Keratinocyte (primary cell): ENCODE measurements around the gene SKP1. TPM values are rescaled to one million over a fixed set of nuclear protein-coding genes. Genes with fewer than 3 reads are reported as not detected.

Experiments used
- DNase-seq: peaks from one replicate; pipeline ENCODE4 v3.0.0-alpha.2; 2011; ENCODE audit warnings: low read depth, missing footprints, low spot score
- FAIRE-seq: peaks from 2 replicates; lab custom pipeline; 2011; peaks lifted over from hg19 to GRCh38; lab: Jason Lieb, UNC
- H2AFZ ChIP-seq: 2 replicates; pipeline ENCODE4 v1.6.0; 2012; ENCODE audit warnings: low read length, control low read depth, inconsistent platforms; ENCODE audit not compliant: control insufficient read depth
- H3K27ac ChIP-seq: 2 replicates; pipeline ENCODE4 v1.5.1; 2011; ENCODE audit warnings: low read length; ENCODE audit not compliant: control insufficient read depth, insufficient read depth
- H3K27me3 ChIP-seq: 3 replicates; pipeline ENCODE4 v1.6.0; 2011; ENCODE audit warnings: low read length; ENCODE audit not compliant: control insufficient read depth, insufficient read depth; ENCODE audit errors: extremely low read depth
- H3K36me3 ChIP-seq, 2 experiments: 2 replicates in 1 of 2; 3 replicates in 1 of 2; pipeline ENCODE4 v1.5.1; 2011; ENCODE audit warnings: low read length in 2 of 2, mild to moderate bottlenecking in 1 of 2; ENCODE audit not compliant: control insufficient read depth in 2 of 2, insufficient read depth in 2 of 2; ENCODE audit errors: extremely low read depth in 1 of 2
- H3K4me1 ChIP-seq: 3 replicates; pipeline ENCODE4 v1.5.1; 2011; ENCODE audit warnings: low read length; ENCODE audit not compliant: control insufficient read depth, insufficient read depth; ENCODE audit errors: extremely low read depth
- H3K4me2 ChIP-seq: 3 replicates; pipeline ENCODE4 v1.6.0; 2011; ENCODE audit warnings: low read depth, low read length; ENCODE audit not compliant: control insufficient read depth, insufficient read depth; ENCODE audit errors: extremely low read depth
- H3K4me3 ChIP-seq, 3 experiments: fragments of 200-600 bp in 1 of 3; sonication (generic) in 1 of 3; 2 replicates in 2 of 3; 3 replicates in 1 of 3; pipeline ENCODE4 v1.5.1; 2011 to 2016; ENCODE audit warnings: low read length in 3 of 3, mild to moderate bottlenecking in 3 of 3, control low read depth in 2 of 3, inconsistent platforms in 1 of 3, low read depth in 1 of 3, mixed read lengths in 1 of 3, mixed run types in 1 of 3, moderate library complexity in 1 of 3; ENCODE audit not compliant: control insufficient read depth in 2 of 3, insufficient read depth in 2 of 3; ENCODE audit errors: extremely low read depth in 1 of 3
- H3K79me2 ChIP-seq: 2 replicates; pipeline ENCODE4 v1.6.0; 2012; ENCODE audit warnings: low read length; ENCODE audit not compliant: control insufficient read depth, insufficient read depth
- H3K9ac ChIP-seq: 3 replicates; pipeline ENCODE4 v1.6.0; 2011; ENCODE audit warnings: low read length; ENCODE audit not compliant: control insufficient read depth, insufficient read depth; ENCODE audit errors: extremely low read depth
- H3K9me1 ChIP-seq: 3 replicates; pipeline ENCODE4 v1.6.0; 2011; ENCODE audit warnings: low read length; ENCODE audit not compliant: control insufficient read depth, insufficient read depth; ENCODE audit errors: extremely low read depth
- H3K9me3 ChIP-seq: 2 replicates; pipeline ENCODE4 v1.5.1; 2012; ENCODE audit warnings: low read depth, low read length; ENCODE audit not compliant: control insufficient read depth
- H4K20me1 ChIP-seq: 3 replicates; pipeline ENCODE4 v1.6.0; 2011; ENCODE audit warnings: low read length; ENCODE audit not compliant: control insufficient read depth, insufficient read depth; ENCODE audit errors: extremely low read depth
- EZH2 ChIP-seq: IDR thresholded peaks from one replicate; pipeline ENCODE4 v1.6.1; 2012; ENCODE audit warnings: inconsistent platforms, mild to moderate bottlenecking, low read length, moderate library complexity
- dilution Hi-C: fragments of 300-500 bp; cut with MboI; formaldehyde crosslinking; loops from one replicate; pipeline ENCODE4 v1.7.0; 2020; ENCODE audit warnings: low sequenced_read_pairs; ENCODE audit not compliant: extremely low pct_ligation_motif_present
- polyA plus RNA-seq, 5 experiments: library from polyadenylated mRNA; depleted of rRNA in 3 of 5; stranded (reverse) in 3 of 5; stranded (forward) in 1 of 5; unstranded in 1 of 5; fragments of >200 nt; gene quantifications; 1 replicate in 1 of 5; 2 replicates in 3 of 5; 3 replicates in 1 of 5; pipeline versions ENCODE4 v1.2.1 to v1.2.3, GENCODE V29; 2011 to 2012; ENCODE audit warnings: missing spikeins in 2 of 5, low read depth in 1 of 5, low replicate concordance in 1 of 5
- TF ChIP-seq, protein P1 (sequence below), 3 experiments: IDR thresholded peaks in 1 of 3; conservative IDR thresholded peaks in 1 of 3; optimal IDR thresholded peaks in 1 of 3; 2 replicates in 2 of 3; 3 replicates in 1 of 3; pipeline versions ENCODE3 to v1.5.1; 2011; ENCODE audit warnings: low read length in 3 of 3, mild to moderate bottlenecking in 3 of 3, moderate library complexity in 2 of 3, control low read depth in 1 of 3, inconsistent platforms in 1 of 3; ENCODE audit not compliant: insufficient read depth in 2 of 3; ENCODE audit errors: extremely low read depth in 1 of 3

SKP1 gene
- polyA plus RNA-seq, 1 donor (not counting 4 experiments of a cell fraction or from before 2014, with no cell fraction given), result 444 TPM

DNA sequence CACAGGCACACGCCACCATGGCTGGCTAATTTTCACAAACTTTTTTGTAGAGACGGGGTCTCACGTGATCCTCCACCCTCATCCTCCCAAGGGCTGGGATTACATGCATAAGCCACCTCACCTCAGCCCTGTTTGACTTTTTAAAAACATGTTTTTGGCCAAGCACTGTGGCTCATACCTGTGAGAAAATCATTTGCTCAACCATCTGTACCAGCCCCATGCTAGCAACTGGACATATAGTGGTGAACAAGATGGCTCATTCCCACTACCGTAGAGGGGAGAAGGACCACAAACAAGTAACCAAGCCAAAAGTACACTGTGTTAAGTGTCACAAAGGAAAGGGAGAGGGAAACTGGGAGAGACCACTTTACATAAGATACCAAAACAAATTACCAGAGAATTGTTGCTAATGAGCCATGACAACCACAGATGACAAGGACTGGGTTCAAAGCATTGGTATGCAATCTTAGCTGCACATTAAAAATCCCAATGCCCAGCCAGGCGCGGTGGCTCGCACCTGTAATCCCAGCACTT lies 29.9 kb upstream of the SKP1 start:
- peaks cover 91% of the 10 kb centered on the region for H3K79me2 ChIP-seq
- no peak overlapping the region for H3K9ac ChIP-seq
- H3K4me3 ChIP-seq, result no peak overlapping the region
- H3K27ac ChIP-seq, result no peak overlapping the region
- no peaks in the 10 kb centered on the region for H3K9me3 ChIP-seq
- no peak for FAIRE-seq
- H3K36me3 ChIP-seq, result peaks cover 7% of the 10 kb centered on the region in 2 experiments
- peaks cover 46% of the 10 kb centered on the region for H4K20me1 ChIP-seq
- no peak overlapping the region for H3K4me2 ChIP-seq
- no peaks in the 10 kb centered on the region for H3K4me1 ChIP-seq
- peaks cover 8% of the 10 kb centered on the region for H3K9me1 ChIP-seq
- no peak overlapping the region for H2AFZ ChIP-seq
- dilution Hi-C loops, result no loop called here
- H3K27me3 ChIP-seq, result no peaks in the 10 kb centered on the region
- TF ChIP-seq EZH2, result no peak
- DNase-seq, result no peak

DNA sequence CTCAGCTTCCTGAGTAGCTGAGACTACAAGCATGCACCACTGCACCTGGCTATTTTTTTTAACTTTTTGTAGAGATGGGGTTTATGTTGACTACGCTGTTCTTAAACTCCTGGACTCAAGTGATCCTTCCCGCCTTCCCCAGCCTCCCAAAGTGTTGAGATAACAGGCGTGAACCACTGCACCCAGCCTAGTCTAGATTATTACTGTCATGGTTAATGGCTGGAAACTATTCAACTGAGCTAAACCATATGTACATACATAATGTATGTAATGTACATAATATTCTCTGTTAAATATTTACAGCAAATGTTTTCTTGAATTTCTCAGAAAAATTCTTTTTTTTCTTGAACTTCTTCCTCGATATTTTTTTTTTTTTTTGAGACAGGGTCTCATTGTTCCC lies 27.8 kb upstream of the SKP1 start:
- FAIRE-seq (no peak), DNase-seq (no peak)
- Histone ChIP-seq H3K79me2 (peaks cover 84% of the 10 kb centered on the region), H3K27me3 (no peaks in the 10 kb centered on the region), H3K4me1 (no peaks in the 10 kb centered on the region), H3K4me3 (no peak overlapping the region), H3K36me3 (peaks cover 13 to 24% of the 10 kb centered on the region in 2 experiments), H4K20me1 (peaks cover 30% of the 10 kb centered on the region), H3K9ac (no peak overlapping the region), H2AFZ (no peak overlapping the region), H3K9me3 (no peaks in the 10 kb centered on the region), H3K9me1 (peaks cover 4% of the 10 kb centered on the region), H3K4me2 (no peak overlapping the region), H3K27ac (no peak overlapping the region)
- dilution Hi-C loops, result no loop called here
- no peak for TF ChIP-seq EZH2
- TF ChIP-seq, protein P1, sequence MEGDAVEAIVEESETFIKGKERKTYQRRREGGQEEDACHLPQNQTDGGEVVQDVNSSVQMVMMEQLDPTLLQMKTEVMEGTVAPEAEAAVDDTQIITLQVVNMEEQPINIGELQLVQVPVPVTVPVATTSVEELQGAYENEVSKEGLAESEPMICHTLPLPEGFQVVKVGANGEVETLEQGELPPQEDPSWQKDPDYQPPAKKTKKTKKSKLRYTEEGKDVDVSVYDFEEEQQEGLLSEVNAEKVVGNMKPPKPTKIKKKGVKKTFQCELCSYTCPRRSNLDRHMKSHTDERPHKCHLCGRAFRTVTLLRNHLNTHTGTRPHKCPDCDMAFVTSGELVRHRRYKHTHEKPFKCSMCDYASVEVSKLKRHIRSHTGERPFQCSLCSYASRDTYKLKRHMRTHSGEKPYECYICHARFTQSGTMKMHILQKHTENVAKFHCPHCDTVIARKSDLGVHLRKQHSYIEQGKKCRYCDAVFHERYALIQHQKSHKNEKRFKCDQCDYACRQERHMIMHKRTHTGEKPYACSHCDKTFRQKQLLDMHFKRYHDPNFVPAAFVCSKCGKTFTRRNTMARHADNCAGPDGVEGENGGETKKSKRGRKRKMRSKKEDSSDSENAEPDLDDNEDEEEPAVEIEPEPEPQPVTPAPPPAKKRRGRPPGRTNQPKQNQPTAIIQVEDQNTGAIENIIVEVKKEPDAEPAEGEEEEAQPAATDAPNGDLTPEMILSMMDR (optimal IDR thresholded peaks at IDR 0.05 in 1 of 3, IDR thresholded peaks at IDR 0.05 in 1 of 3, conservative IDR thresholded peaks at IDR 0.05 in 1 of 3; ENCODE audit: extremely low read depth in 1 of 3, insufficient read depth in 2 of 3, low read length in 3 of 3), result no peak

DNA sequence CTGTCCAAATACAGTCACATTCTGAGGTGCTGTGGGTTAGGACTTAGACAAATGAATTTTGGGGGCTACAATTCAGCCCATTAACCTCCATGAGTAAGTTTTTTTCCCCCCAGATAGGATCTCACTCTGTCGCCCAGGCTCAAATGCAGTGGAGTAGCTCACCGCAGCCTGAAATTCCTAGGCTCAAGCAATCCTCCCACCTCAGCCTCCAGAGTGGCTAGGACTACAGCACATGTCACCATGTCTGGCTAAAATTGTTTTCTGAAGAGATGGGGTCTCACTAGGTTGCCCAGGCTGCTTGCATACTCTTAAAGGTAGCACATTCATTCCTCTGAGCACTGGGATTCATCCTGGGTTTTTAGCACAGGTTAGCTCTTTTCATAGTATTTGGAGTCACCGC lies 26.9 kb upstream of the SKP1 start:
- no peak overlapping the region for H3K4me3 ChIP-seq
- no peak overlapping the region for H3K9ac ChIP-seq
- H3K4me2 ChIP-seq, result no peak overlapping the region
- dilution Hi-C loops, result no loop called here
- no peaks in the 10 kb centered on the region for H3K27me3 ChIP-seq
- no peak overlapping the region for H2AFZ ChIP-seq
- peaks cover 19 to 32% of the 10 kb centered on the region in 2 experiments for H3K36me3 ChIP-seq
- FAIRE-seq (no peak), DNase-seq (no peak)
- no peaks in the 10 kb centered on the region for H3K9me1 ChIP-seq
- TF ChIP-seq, protein P1 (optimal IDR thresholded peaks at IDR 0.05 in 1 of 3, IDR thresholded peaks at IDR 0.05 in 1 of 3, conservative IDR thresholded peaks at IDR 0.05 in 1 of 3; ENCODE audit: extremely low read depth in 1 of 3, insufficient read depth in 2 of 3, low read length in 3 of 3), result no peak
- TF ChIP-seq EZH2, result no peak
- H4K20me1 ChIP-seq, result peaks cover 23% of the 10 kb centered on the region
- H3K27ac ChIP-seq, result no peak overlapping the region
- no peaks in the 10 kb centered on the region for H3K4me1 ChIP-seq
- peaks cover 77% of the 10 kb centered on the region for H3K79me2 ChIP-seq
- no peaks in the 10 kb centered on the region for H3K9me3 ChIP-seq
